ENCODE results near the gene CC2D2B. TPM values are rescaled to one million over a fixed set of nuclear protein-coding genes. Genes with fewer than 3 reads are reported as not detected.

Gene CC2D2B
- total and polyA plus RNA-seq, 4 donors = 0.05 to 0.59 (median 0.08) TPM

DNA sequence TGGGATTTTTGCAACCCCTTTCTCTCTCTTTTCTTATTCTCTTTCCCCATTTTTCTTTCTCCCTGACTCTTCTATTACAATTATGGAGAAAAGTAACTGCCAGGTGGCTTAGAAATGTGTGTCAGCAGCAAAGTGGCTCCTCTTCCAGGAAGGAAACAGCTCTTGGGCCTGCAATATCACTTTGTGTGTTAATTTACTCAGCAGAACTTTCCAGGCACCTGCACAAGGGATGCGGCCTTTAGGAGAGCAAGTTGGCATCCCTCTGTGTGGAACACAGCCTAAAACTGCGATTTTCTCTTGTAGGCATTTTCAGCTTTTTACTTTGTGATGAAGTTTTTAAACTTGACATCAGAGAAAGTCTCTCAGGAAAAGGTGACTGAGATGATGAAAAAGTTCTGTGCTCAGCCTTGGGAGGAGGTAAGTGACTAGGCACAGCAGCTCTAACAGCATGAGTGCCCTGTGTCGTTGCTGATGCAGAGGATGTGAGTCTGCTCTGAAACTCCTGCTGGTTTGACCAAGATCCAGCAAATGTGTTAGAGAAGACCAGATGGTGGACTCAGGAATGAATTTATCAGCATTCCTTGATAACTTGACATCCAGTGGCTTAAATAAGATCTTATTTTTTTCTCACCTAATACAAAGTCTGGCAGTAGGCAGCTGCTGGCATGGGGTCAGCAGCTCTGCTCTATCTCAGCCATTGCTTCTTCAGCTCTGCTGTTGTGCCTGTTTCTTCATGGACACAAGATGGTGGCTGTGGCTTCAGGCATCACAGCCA lies 47.4 kb upstream of the CC2D2B start:
- no peak for DNase-seq (ENCODE audit: low spot score)
- no peaks in the 10 kb centered on the region for H3K4me1 ChIP-seq (ENCODE audit: control insufficient read depth in 4 of 4, insufficient read depth in 4 of 4, low read length in 3 of 4)
- H3K27ac ChIP-seq (ENCODE audit: low read depth in 1 of 2, low read length in 2 of 2) = no peak overlapping the region
- no peaks in the 10 kb centered on the region for H3K9me3 ChIP-seq (ENCODE audit: control insufficient read depth in 4 of 4, low read length in 3 of 4)
- H3K27me3 ChIP-seq (ENCODE audit: control insufficient read depth in 4 of 4, insufficient read depth in 4 of 4, low read length in 3 of 4) = no peaks in the 10 kb centered on the region
- no peak overlapping the region for H3K9ac ChIP-seq (ENCODE audit: low read depth in 1 of 2, low read length in 2 of 2)
- 90% methylated on average over 3 of the region's 3 CpGs for WGBS
- no peak overlapping the region for H3K4me3 ChIP-seq (ENCODE audit: low read depth in 1 of 3, low read length in 3 of 3)
- peaks cover 0 to 2% (median 0%) of the 10 kb centered on the region in 4 donors for H3K36me3 ChIP-seq (ENCODE audit: control insufficient read depth in 4 of 4, insufficient read depth in 3 of 4, low read depth in 1 of 4, low read length in 3 of 4)
- TF ChIP-seq, protein P1, sequence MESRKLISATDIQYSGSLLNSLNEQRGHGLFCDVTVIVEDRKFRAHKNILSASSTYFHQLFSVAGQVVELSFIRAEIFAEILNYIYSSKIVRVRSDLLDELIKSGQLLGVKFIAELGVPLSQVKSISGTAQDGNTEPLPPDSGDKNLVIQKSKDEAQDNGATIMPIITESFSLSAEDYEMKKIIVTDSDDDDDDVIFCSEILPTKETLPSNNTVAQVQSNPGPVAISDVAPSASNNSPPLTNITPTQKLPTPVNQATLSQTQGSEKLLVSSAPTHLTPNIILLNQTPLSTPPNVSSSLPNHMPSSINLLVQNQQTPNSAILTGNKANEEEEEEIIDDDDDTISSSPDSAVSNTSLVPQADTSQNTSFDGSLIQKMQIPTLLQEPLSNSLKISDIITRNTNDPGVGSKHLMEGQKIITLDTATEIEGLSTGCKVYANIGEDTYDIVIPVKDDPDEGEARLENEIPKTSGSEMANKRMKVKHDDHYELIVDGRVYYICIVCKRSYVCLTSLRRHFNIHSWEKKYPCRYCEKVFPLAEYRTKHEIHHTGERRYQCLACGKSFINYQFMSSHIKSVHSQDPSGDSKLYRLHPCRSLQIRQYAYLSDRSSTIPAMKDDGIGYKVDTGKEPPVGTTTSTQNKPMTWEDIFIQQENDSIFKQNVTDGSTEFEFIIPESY (IDR thresholded peaks at IDR 0.05) = no peak
- TF ChIP-seq FOXA1 (IDR thresholded peaks at IDR 0.05) = no peak
- no peak for TF ChIP-seq SP1 (IDR thresholded peaks at IDR 0.05)
- no peak for TF ChIP-seq NR2F2 (IDR thresholded peaks at IDR 0.05)
- TF ChIP-seq RAD21 (IDR thresholded peaks at IDR 0.05) = no peak
- TF ChIP-seq, protein P2, sequence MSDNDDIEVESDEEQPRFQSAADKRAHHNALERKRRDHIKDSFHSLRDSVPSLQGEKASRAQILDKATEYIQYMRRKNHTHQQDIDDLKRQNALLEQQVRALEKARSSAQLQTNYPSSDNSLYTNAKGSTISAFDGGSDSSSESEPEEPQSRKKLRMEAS (IDR thresholded peaks at IDR 0.05) = no peak
- TF ChIP-seq, protein P3, sequence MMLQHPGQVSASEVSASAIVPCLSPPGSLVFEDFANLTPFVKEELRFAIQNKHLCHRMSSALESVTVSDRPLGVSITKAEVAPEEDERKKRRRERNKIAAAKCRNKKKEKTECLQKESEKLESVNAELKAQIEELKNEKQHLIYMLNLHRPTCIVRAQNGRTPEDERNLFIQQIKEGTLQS (IDR thresholded peaks at IDR 0.05) = no peak
- no peak for TF ChIP-seq JUND (IDR thresholded peaks at IDR 0.05)
- no peak for TF ChIP-seq YY1 (IDR thresholded peaks at IDR 0.05)
- no peak for TF ChIP-seq FOXA2 (IDR thresholded peaks at IDR 0.05)
- TF ChIP-seq, protein P4, sequence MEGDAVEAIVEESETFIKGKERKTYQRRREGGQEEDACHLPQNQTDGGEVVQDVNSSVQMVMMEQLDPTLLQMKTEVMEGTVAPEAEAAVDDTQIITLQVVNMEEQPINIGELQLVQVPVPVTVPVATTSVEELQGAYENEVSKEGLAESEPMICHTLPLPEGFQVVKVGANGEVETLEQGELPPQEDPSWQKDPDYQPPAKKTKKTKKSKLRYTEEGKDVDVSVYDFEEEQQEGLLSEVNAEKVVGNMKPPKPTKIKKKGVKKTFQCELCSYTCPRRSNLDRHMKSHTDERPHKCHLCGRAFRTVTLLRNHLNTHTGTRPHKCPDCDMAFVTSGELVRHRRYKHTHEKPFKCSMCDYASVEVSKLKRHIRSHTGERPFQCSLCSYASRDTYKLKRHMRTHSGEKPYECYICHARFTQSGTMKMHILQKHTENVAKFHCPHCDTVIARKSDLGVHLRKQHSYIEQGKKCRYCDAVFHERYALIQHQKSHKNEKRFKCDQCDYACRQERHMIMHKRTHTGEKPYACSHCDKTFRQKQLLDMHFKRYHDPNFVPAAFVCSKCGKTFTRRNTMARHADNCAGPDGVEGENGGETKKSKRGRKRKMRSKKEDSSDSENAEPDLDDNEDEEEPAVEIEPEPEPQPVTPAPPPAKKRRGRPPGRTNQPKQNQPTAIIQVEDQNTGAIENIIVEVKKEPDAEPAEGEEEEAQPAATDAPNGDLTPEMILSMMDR (IDR thresholded peaks at IDR 0.05; ENCODE audit: low read depth, low read length, missing input control) = no peak
- TF ChIP-seq, protein P5, sequence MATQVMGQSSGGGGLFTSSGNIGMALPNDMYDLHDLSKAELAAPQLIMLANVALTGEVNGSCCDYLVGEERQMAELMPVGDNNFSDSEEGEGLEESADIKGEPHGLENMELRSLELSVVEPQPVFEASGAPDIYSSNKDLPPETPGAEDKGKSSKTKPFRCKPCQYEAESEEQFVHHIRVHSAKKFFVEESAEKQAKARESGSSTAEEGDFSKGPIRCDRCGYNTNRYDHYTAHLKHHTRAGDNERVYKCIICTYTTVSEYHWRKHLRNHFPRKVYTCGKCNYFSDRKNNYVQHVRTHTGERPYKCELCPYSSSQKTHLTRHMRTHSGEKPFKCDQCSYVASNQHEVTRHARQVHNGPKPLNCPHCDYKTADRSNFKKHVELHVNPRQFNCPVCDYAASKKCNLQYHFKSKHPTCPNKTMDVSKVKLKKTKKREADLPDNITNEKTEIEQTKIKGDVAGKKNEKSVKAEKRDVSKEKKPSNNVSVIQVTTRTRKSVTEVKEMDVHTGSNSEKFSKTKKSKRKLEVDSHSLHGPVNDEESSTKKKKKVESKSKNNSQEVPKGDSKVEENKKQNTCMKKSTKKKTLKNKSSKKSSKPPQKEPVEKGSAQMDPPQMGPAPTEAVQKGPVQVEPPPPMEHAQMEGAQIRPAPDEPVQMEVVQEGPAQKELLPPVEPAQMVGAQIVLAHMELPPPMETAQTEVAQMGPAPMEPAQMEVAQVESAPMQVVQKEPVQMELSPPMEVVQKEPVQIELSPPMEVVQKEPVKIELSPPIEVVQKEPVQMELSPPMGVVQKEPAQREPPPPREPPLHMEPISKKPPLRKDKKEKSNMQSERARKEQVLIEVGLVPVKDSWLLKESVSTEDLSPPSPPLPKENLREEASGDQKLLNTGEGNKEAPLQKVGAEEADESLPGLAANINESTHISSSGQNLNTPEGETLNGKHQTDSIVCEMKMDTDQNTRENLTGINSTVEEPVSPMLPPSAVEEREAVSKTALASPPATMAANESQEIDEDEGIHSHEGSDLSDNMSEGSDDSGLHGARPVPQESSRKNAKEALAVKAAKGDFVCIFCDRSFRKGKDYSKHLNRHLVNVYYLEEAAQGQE (IDR thresholded peaks at IDR 0.05) = no peak
- no peak for TF ChIP-seq EGR1 (IDR thresholded peaks at IDR 0.05; ENCODE audit: low read depth in 2 of 2)
- TF ChIP-seq GABPA (IDR thresholded peaks at IDR 0.05 in 1 of 2, conservative IDR thresholded peaks at IDR 0.05 in 1 of 2) = no peak

DNA sequence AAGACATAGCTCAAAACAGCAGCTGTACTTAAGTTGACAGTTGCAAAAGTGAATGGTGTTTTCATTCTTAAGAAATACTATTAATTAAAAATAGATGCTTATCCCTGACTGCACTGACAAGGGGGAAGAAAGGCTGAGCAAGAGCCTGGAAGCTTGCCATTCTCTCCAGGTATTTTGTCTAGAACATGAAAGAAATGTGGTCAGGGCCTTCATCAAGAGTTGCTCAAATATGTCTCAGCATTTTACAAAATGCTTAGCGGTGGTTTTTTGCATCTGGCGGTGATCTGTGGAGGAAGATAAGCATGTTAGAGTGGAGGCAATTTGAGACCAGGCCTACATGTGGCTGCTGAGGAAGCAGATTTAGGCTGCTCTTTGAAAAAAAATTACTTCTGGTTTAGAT lies 46.4 kb upstream of the CC2D2B start:
- Histone ChIP-seq H3K27me3 (ENCODE audit: control insufficient read depth in 4 of 4, insufficient read depth in 4 of 4, low read length in 3 of 4) (no peaks in the 10 kb centered on the region), H3K4me3 (ENCODE audit: low read depth in 1 of 3, low read length in 3 of 3) (no peak overlapping the region), H3K9ac (ENCODE audit: low read depth in 1 of 2, low read length in 2 of 2) (no peak overlapping the region), H3K9me3 (ENCODE audit: control insufficient read depth in 4 of 4, low read length in 3 of 4) (no peaks in the 10 kb centered on the region), H3K27ac (ENCODE audit: low read depth in 1 of 2, low read length in 2 of 2) (no peak overlapping the region), H3K36me3 (ENCODE audit: control insufficient read depth in 4 of 4, insufficient read depth in 3 of 4, low read depth in 1 of 4, low read length in 3 of 4) (peaks cover 0 to 2% (median 0%) of the 10 kb centered on the region in 4 donors), H3K4me1 (ENCODE audit: control insufficient read depth in 4 of 4, insufficient read depth in 4 of 4, low read length in 3 of 4) (no peaks in the 10 kb centered on the region)
- DNase-seq (ENCODE audit: low spot score) = no peak
- 95% methylated on average over 2 of the region's 2 CpGs for WGBS
- no peak for TF ChIP-seq HNF4A (conservative IDR thresholded peaks at IDR 0.05)
- no peak for TF ChIP-seq HNF4G (IDR thresholded peaks at IDR 0.05)
- TF ChIP-seq GABPA (IDR thresholded peaks at IDR 0.05 in 1 of 2, conservative IDR thresholded peaks at IDR 0.05 in 1 of 2) = no peak
- TF ChIP-seq, protein P4 (IDR thresholded peaks at IDR 0.05; ENCODE audit: low read depth, low read length, missing input control) = no peak
- TF ChIP-seq, protein P1 (IDR thresholded peaks at IDR 0.05) = no peak
- TF ChIP-seq RXRA (IDR thresholded peaks at IDR 0.05) = no peak
- TF ChIP-seq EGR1 (IDR thresholded peaks at IDR 0.05; ENCODE audit: low read depth in 2 of 2) = no peak
- TF ChIP-seq FOXA2 (IDR thresholded peaks at IDR 0.05) = no peak
